ENCODE data around the gene IL16. TPM values are rescaled to one million over a fixed set of nuclear protein-coding genes. Genes with fewer than 3 reads are reported as not detected.

The IL16 gene
- total and polyA plus RNA-seq, 2 donors (not counting 1 experiment from before 2014, with no cell fraction given): 181 to 287 TPM

- no peaks in the 10 kb centered on the region for H3K4me1 ChIP-seq (ENCODE audit: control insufficient read depth in 2 of 2, insufficient read depth in 2 of 2, low read length in 2 of 2)
- no peaks in the 10 kb centered on the region for H3K9me3 Mint-ChIP-seq (ENCODE audit: insufficient read depth)
- H3K27me3 Mint-ChIP-seq: peaks cover 31% of the 10 kb centered on the region
- ChIA-PET CTCF (interaction anchor here (1.1 kb wide), 1 partner anchor 10 kb away, joined by 3 read pairs; no protein-coding TSS in a partner anchor), POLR2A (no interaction called here)
- TF ChIP-seq EZH2 (IDR thresholded peaks at IDR 0.05; ENCODE audit: borderline replicate concordance, insufficient read depth, low read depth, low read length, poor library complexity, severe bottlenecking): no peak
- TF ChIP-seq CTCF (IDR thresholded peaks at IDR 0.05): no peak
- H3K4me3 ChIP-seq (ENCODE audit: control extremely low read depth in 1 of 5, extremely low read depth in 1 of 5, insufficient read depth in 1 of 5, low read depth in 2 of 5, low read length in 4 of 5): no peak overlapping the region
- no peaks in the 10 kb centered on the region for H3K79me2 ChIP-seq (ENCODE audit: control insufficient read depth, insufficient read depth, low read length)
- no peaks in the 10 kb centered on the region for H3K9me3 ChIP-seq (ENCODE audit: control extremely low read depth in 1 of 3, control insufficient read depth in 2 of 3, insufficient read depth in 1 of 3, low read length in 2 of 3)
- H3K36me3 ChIP-seq (replicated peaks in 1 of 2; ENCODE audit: control extremely low read depth in 1 of 2, control insufficient read depth in 1 of 2, extremely low read depth in 1 of 2, insufficient read depth in 2 of 2, low read length in 1 of 2): no peaks in the 10 kb centered on the region
- no peak overlapping the region for H2AFZ ChIP-seq (ENCODE audit: insufficient read depth, low read depth, low read length, poor library complexity, severe bottlenecking)
- DNase-seq: no peak
- no peak overlapping the region for H3K4me2 ChIP-seq (replicated peaks; ENCODE audit: low read depth, low read length, poor library complexity, severe bottlenecking)
- ATAC-seq (ENCODE audit: low read depth): no peak
- peaks cover 0 to 6% (median 2%) of the 10 kb centered on the region in 4 experiments for H3K27me3 ChIP-seq (replicated peaks in 1 of 4; ENCODE audit: control extremely low read depth in 1 of 4, control insufficient read depth in 3 of 4, insufficient read depth in 4 of 4, low read length in 3 of 4)
- intact Hi-C loops (cut with micrococcal nuclease): no loop called here
- H4K20me1 ChIP-seq (ENCODE audit: control insufficient read depth, insufficient read depth, low read length, poor library complexity, severe bottlenecking): no peaks in the 10 kb centered on the region
- no peak overlapping the region for H3K27ac Mint-ChIP-seq
- 83% methylated on average over 2 of the region's 2 CpGs for WGBS (ENCODE audit: insufficient coverage)
- no peaks in the 10 kb centered on the region for H3K4me1 Mint-ChIP-seq
- H3K4me3 Mint-ChIP-seq: no peak overlapping the region
- no peak overlapping the region for H3K27ac ChIP-seq (ENCODE audit: low read length in 2 of 2)
- H3K9ac ChIP-seq (ENCODE audit: low read length): no peak overlapping the region
These were observed 26.8 kb downstream of the IL16 start for GRCh38 chr15:81223346-81223971.

GRCh38 chr15:81224232-81224631 is 27.6 kb downstream of the IL16 start:
- ChIA-PET CTCF (no interaction called here), POLR2A (no interaction called here)
- Mint-ChIP-seq H3K27ac (no peak overlapping the region), H3K4me1 (no peaks in the 10 kb centered on the region), H3K9me3 (ENCODE audit: insufficient read depth) (no peaks in the 10 kb centered on the region), H3K4me3 (no peak overlapping the region), H3K27me3 (peaks cover 31% of the 10 kb centered on the region)
- no peak overlapping the region for H3K4me3 ChIP-seq (ENCODE audit: control extremely low read depth in 1 of 5, extremely low read depth in 1 of 5, insufficient read depth in 1 of 5, low read depth in 2 of 5, low read length in 4 of 5)
- ATAC-seq (ENCODE audit: low read depth) (no peak), DNase-seq (no peak)
- H2AFZ ChIP-seq (ENCODE audit: insufficient read depth, low read depth, low read length, poor library complexity, severe bottlenecking): no peak overlapping the region
- H3K79me2 ChIP-seq (ENCODE audit: control insufficient read depth, insufficient read depth, low read length): no peaks in the 10 kb centered on the region
- intact Hi-C loops (cut with micrococcal nuclease): no loop called here
- no peaks in the 10 kb centered on the region for H3K9me3 ChIP-seq (ENCODE audit: control extremely low read depth in 1 of 3, control insufficient read depth in 2 of 3, insufficient read depth in 1 of 3, low read length in 2 of 3)
- TF ChIP-seq CTCF (IDR thresholded peaks at IDR 0.05) (no peak), EZH2 (IDR thresholded peaks at IDR 0.05; ENCODE audit: borderline replicate concordance, insufficient read depth, low read depth, low read length, poor library complexity, severe bottlenecking) (no peak)
- H4K20me1 ChIP-seq (ENCODE audit: control insufficient read depth, insufficient read depth, low read length, poor library complexity, severe bottlenecking): no peaks in the 10 kb centered on the region
- H3K27me3 ChIP-seq (replicated peaks in 1 of 4; ENCODE audit: control extremely low read depth in 1 of 4, control insufficient read depth in 3 of 4, insufficient read depth in 4 of 4, low read length in 3 of 4): peaks cover 0 to 6% (median 2%) of the 10 kb centered on the region in 4 experiments
- WGBS (ENCODE audit: insufficient coverage): 100% methylated on average over 1 of the region's 1 CpG
- no peak overlapping the region for H3K4me2 ChIP-seq (replicated peaks; ENCODE audit: low read depth, low read length, poor library complexity, severe bottlenecking)
- H3K27ac ChIP-seq (ENCODE audit: low read length in 2 of 2): no peak overlapping the region
- H3K4me1 ChIP-seq (ENCODE audit: control insufficient read depth in 2 of 2, insufficient read depth in 2 of 2, low read length in 2 of 2): no peaks in the 10 kb centered on the region
- H3K36me3 ChIP-seq (replicated peaks in 1 of 2; ENCODE audit: control extremely low read depth in 1 of 2, control insufficient read depth in 1 of 2, extremely low read depth in 1 of 2, insufficient read depth in 2 of 2, low read length in 1 of 2): no peaks in the 10 kb centered on the region
- H3K9ac ChIP-seq (ENCODE audit: low read length): no peak overlapping the region
